Fibroblast of skin of abdomen (primary cell): ENCODE measurements around the gene KIF21A.

Experiments
- DNase-seq: peaks from one replicate; pipeline ENCODE4 v3.0.0-alpha.2; 2013

The KIF21A gene

GRCh38 chr12:39389399-39390150 lies 53.3 kb downstream of the KIF21A start:
- no peak for DNase-seq

GRCh38 chr12:39386335-39386734 lies 56.6 kb downstream of the KIF21A start:
- DNase-seq, result no peak

GRCh38 chr12:39383114-39383513 lies 59.8 kb downstream of the KIF21A start:
- DNase-seq, result no peak

- DNase-seq, result no peak
Observed at GRCh38 chr12:39380090-39380489, 62.8 kb downstream of the KIF21A start.

GRCh38 chr12:39378341-39378740 lies 64.6 kb downstream of the KIF21A start:
- DNase-seq, result no peak

- no peak for DNase-seq
Observed at GRCh38 chr12:39375206-39375808, 67.6 kb downstream of the KIF21A start.

- DNase-seq, result no peak
Observed at GRCh38 chr12:39372929-39373328, 70.0 kb downstream of the KIF21A start.

GRCh38 chr12:39372204-39372925 lies 70.6 kb downstream of the KIF21A start:
- DNase-seq, result no peak

- no peak for DNase-seq
Observed at GRCh38 chr12:39369756-39370155, 73.2 kb downstream of the KIF21A start.

- DNase-seq, result no peak
Observed at GRCh38 chr12:39368891-39369290, 74.0 kb downstream of the KIF21A start.

GRCh38 chr12:39368096-39368495 lies 74.8 kb downstream of the KIF21A start:
- DNase-seq, result no peak

GRCh38 chr12:39367494-39367893 lies 75.4 kb downstream of the KIF21A start:
- DNase-seq, result no peak

- DNase-seq, result no peak
Observed at GRCh38 chr12:39365364-39366001, 77.4 kb downstream of the KIF21A start.

- DNase-seq, result no peak
Observed at GRCh38 chr12:39364196-39364595, 78.7 kb downstream of the KIF21A start.

GRCh38 chr12:39359645-39360044 lies 83.3 kb downstream of the KIF21A start:
- DNase-seq, result no peak

- no peak for DNase-seq
Observed at GRCh38 chr12:39357041-39357440, 85.9 kb downstream of the KIF21A start.

- no peak for DNase-seq
Observed at GRCh38 chr12:39355841-39356240, 87.1 kb downstream of the KIF21A start.

GRCh38 chr12:39354955-39355354 lies 88.0 kb downstream of the KIF21A start:
- no peak for DNase-seq

- DNase-seq, result no peak
Observed at GRCh38 chr12:39352471-39353017, 90.4 kb downstream of the KIF21A start.

GRCh38 chr12:39351153-39351552 lies 91.8 kb downstream of the KIF21A start:
- DNase-seq, result no peak

- no peak for DNase-seq
Observed at GRCh38 chr12:39348941-39349626, 93.8 kb downstream of the KIF21A start.

GRCh38 chr12:39348523-39348922 lies 94.4 kb downstream of the KIF21A start:
- DNase-seq, result no peak
